GM18519 (cell line): ENCODE data around the gene CMIP.

Source experiments
- ATAC-seq: cut with Tn5 transposase; IDR thresholded peaks from one replicate; pipeline ENCODE4 v1.9.1; 2021; ENCODE audit warnings: mild to moderate bottlenecking, moderate library complexity; ENCODE audit not compliant: unreplicated experiment, low FRiP score

The CMIP gene

GRCh38 chr16:81642943-81643342, 198.3 kb downstream of the CMIP start:
- ATAC-seq, result no peak

DNA sequence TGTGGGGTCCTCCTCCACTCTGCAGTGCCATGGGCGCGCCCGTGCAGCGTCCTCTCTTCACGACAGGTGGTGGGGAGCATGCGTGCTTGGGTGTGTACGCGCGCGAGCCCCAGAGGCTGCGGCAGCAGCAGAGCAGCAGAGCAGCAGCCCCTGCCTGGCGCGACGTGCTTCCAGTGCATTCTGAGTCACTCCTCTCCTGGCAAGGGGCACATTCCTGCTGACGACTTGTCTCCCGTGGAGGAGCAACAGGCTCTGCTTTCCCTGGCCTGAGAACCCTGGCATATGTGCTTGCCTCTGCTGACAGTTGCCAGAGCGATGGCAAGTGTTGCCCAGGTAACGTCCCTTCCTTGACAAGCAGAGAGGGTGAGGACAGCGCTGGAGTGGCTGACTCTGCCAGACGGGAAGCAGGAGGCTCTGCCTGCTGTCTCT, 200.7 kb downstream of the CMIP start:
- no peak for ATAC-seq

GRCh38 chr16:81645925-81646324, 201.3 kb downstream of the CMIP start:
- ATAC-seq, result no peak

DNA sequence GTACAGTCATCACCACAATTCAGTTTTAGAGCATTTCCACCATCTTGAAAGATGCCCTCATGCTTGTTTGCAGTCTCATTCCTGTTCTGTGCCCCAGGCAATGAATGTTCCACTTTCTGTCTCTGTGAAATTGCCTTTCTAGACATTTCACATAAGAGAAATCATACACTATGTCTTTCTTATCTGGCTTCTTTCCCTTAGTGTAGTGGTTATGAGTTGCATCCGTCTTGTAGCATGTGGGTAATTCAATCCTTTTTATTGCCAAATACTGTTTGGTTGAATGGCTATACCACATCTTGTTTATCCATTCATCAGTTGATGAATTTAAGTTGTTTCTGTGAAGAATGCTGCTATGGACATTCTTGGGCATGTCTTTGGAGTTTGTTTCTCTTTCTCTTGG, 202.0 kb downstream of the CMIP start:
- ATAC-seq, result no peak

GRCh38 chr16:81647527-81647926, 202.9 kb downstream of the CMIP start:
- no peak for ATAC-seq

DNA sequence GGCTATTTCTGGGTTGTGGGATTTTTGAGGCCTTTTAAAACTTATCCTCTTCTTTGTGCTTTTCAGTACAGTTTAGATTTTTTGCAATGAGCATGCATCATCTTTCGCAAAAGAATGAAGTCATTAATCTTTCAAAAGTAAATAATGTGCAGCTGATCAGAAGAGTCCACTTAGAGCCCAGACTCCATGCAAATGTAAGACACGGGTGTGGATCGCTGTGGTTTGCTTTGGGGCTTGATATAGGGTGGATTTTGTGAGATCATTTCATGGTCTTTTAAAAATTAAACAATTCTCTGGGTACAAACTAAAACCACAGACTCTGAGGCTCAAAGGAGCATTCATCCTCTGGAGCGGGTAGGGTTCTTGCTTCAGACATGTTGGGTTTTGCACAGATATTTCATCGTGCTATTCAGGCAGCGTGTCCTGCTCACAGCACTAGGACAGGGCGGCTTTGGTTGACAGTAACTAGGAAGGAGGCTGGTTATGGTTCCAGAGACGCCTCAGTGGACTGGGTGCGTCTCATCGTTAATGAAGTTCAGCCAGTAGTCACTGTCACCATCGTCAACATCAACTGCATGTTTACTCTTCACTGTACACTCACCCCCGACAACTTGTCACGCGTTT, 205.1 kb downstream of the CMIP start:
- ATAC-seq, result no peak

GRCh38 chr16:81650281-81650680, 205.7 kb downstream of the CMIP start:
- no peak for ATAC-seq

DNA sequence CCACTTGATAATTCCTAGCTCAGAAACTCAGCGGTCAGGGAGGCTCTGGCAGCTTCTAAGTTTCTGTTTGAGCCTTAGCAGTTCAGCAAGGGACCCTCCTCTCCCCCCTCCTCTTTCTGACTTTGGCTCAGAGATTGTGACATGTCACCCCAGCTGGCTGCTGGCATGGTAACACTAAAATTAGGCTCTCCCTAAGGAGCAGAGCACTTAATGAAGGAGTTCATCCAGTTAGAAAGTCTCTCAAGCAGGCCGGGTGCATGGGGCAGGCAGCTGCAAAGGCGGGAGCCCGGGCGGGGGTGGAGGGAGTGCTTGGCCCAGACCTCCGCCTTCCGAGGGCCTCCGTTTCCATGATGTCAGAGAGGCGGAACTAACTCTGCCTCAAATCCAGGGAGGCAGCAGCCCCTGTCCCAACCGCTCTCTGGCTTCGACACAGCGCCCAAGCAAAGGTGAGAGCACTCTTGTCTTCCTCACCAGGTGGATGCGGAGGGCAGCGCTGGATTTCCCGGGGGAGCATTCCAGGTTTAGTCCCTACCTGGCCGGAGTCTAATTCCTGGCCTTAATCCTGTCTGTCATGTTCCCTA, 206.5 kb downstream of the CMIP start:
- ATAC-seq, result no peak

GRCh38 chr16:81651758-81652718, 207.4 kb downstream of the CMIP start:
- no peak for ATAC-seq

GRCh38 chr16:81652798-81653505, 208.3 kb downstream of the CMIP start:
- no peak for ATAC-seq

DNA sequence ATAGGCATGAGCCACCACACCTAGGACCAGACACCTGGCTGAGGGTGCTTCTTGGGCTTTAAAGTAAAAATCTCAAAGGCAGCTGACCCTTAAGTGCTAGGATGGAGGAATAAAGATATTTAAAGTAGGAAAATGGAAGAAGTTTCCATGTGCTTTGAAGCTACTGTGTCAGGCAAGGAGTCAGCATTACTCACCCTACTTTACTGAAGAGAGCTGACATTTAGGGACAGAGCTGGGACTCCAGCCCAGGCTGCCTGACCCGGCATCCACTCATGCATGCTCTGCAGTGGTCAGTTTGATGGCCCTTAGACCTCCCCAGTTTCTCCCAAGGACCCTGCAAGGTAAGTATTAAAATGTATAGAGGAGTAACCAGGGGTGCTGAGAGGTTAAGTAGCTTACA, 209.7 kb downstream of the CMIP start:
- no peak for ATAC-seq

DNA sequence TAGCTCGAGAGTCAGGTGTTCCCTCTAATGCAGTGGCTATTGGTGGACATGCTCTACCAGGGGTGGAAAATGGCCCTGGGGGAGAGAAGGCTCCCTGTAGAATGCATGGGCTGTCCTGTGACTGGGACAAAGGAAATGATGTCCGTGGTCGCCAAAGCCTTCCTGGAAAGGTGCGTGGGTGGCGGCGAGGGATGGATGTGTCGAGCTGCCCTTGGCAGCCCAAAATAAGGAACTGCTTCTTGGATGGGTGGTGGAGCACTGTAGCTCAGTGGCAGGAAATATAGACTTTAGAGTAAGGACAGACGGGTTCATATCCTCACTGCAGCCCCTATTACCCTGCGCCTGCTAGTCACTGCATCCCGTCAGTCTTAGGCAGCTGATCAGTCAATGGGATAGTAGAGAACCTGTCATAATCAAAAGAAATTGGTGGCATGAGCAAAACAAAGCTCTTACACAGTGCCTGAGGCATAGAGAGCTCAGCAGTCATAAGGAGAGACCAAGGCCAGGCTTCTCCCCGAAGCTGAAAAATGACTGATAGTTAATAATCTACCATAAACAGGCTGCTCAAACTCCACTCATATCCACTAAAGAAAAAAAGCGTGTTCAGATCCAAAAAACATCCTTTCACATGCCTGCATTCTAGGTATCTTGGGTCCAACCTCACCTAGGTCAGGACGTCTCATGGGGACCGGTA, 211.0 kb downstream of the CMIP start:
- no peak for ATAC-seq

GRCh38 chr16:81657224-81657623, 212.6 kb downstream of the CMIP start:
- ATAC-seq, result peak; percentile 54

DNA sequence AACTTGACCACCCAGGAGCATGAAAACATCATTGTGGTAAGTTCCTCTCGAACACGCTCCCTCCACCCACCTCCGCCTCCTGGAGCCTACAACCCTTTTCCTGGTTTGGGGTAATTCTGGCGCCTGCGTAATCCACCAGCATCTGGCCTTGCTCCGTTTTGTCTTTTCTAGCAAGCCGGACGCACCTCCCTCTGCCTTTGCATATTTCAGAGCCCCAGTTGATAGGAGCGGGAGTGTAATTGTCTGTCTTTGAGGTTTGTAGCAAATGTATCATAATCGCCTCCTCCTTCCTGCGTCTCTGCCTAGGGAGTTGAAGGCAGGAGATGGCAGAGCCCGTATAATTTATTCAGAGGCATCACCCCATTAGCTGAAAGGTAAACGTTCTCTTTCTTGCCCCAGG, 213.2 kb downstream of the CMIP start:
- no peak for ATAC-seq

- ATAC-seq, result no peak
Observed at GRCh38 chr16:81658373-81658772, 213.8 kb downstream of the CMIP start.

- ATAC-seq, result no peak
Observed at GRCh38 chr16:81659249-81659648, 214.6 kb downstream of the CMIP start.

- ATAC-seq, result no peak
Observed at GRCh38 chr16:81661082-81661481, 216.5 kb downstream of the CMIP start.

DNA sequence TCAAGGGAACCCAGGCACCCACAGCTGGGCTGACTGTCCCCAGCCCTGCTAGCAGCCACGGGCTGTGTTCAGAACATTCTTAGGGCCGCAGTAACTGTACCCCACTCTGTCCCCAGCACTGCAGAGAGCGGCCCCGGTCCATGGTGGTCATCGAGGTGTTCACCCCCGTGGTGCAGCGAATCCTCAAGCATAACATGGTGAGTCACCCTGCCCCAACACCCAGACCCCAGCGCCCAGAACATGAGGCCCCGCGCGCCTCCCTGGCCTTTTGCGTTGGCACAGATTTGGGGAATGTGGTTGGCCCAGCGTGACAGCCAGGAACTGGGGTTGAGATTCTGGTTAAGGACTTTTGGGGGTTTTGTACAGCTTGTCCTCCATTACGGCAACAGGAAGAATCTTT, 219.5 kb downstream of the CMIP start:
- no peak for ATAC-seq

DNA sequence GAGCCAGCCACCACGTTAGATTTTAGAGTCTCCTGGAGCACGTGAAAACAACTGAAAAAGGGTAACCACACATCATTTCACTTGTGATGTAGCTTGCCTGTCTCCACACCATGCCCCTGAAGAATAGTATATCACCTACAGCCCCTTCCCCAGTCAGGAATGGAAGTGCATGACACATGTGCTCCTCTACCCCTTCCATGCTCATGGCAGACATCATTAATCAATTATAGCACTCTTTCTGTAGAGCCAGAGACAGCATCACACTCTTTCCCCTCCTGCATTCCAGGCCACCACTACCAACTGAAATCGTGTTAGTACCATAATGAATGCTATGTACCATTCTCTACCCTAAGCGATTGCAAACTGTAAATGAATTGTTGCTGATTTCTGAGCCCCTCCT, 221.0 kb downstream of the CMIP start:
- no peak for ATAC-seq

DNA sequence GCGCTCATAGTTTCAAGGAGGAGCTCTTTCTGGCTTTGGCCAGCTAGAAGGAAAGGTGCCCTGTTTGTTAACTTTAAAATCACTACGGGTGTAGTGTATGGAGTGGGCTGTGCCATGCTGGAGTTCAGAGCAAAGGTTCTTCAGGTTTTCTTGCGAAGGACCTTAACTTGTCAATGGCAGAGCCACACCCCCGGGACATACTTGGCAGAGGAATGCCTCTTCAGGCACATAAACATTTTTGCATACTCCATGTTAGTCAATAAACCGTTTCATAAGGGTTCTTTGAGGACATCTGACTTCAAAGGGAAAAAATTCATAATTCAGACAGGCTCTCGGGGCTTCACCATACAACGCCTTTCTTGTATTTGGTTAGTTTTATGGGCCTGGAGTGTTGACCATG, 221.5 kb downstream of the CMIP start:
- ATAC-seq, result no peak
